Measurements from ENCODE around the gene ADAMTS18. TPM values are rescaled to one million over a fixed set of nuclear protein-coding genes. Genes with fewer than 3 reads are reported as not detected.

ADAMTS18 gene
- total RNA-seq, 1 experiment from 2014 or later, result not detected

- no peak overlapping the region for H3K4me2 ChIP-seq (ENCODE audit: low read length)
- DNase-seq (ENCODE audit: low read depth, low spot score), result no peak
- ChIA-PET RAD21 (ENCODE audit: low non-redundant PET in 1 of 2, low total read pairs in 2 of 2, uncharacterized antibody in 2 of 2, unreplicated experiment in 2 of 2) (no interaction called here), POLR2A (no interaction called here), CTCF (no interaction called here)
- TF ChIP-seq ATF3 (IDR thresholded peaks at IDR 0.05) (no peak), ZBTB33 (IDR thresholded peaks at IDR 0.05; ENCODE audit: extremely low read depth, insufficient replicate concordance, low read length) (no peak), MAX (IDR thresholded peaks at IDR 0.05) (no peak), EZH2phosphoT487 (IDR thresholded peaks at IDR 0.05; ENCODE audit: borderline replicate concordance) (no peak)
- no peak overlapping the region for H2AFZ ChIP-seq (ENCODE audit: low read depth, low read length, poor library complexity, severe bottlenecking)
- no peaks in the 10 kb centered on the region; the same call in none of the 2 replicates for H3K27me3 ChIP-seq (ENCODE audit: insufficient read depth, low read length)
- intact Hi-C loops (cut with micrococcal nuclease), result no loop called here
- no peaks in the 10 kb centered on the region for H3K9me2 ChIP-seq (ENCODE audit: insufficient read depth)
- no peak for ATAC-seq
- H4K20me1 ChIP-seq (ENCODE audit: insufficient read depth), result no peaks in the 10 kb centered on the region
- H3K9me3 ChIP-seq (ENCODE audit: control insufficient read depth in 1 of 2, insufficient read depth in 1 of 2, low read depth in 1 of 2, low read length in 2 of 2), result no peaks in the 10 kb centered on the region
- H3K36me3 ChIP-seq (ENCODE audit: control insufficient read depth in 1 of 2, insufficient read depth in 2 of 2, low read length in 2 of 2), result no peaks in the 10 kb centered on the region
- H3K9ac ChIP-seq (ENCODE audit: low read length), result no peak overlapping the region
- H3K27ac ChIP-seq (ENCODE audit: low read depth, low read length), result no peak overlapping the region
- BruUV-seq (replicated peaks), result no TSS peak
- H3K79me2 ChIP-seq (ENCODE audit: insufficient read depth, low read length), result no peaks in the 10 kb centered on the region
- H3K4me3 ChIP-seq (replicated peaks in 1 of 2; ENCODE audit: low read depth in 1 of 2, low read length in 2 of 2), result no peak overlapping the region
- H3K4me1 ChIP-seq (ENCODE audit: control insufficient read depth in 1 of 2, insufficient read depth in 2 of 2, low read length in 2 of 2), result no peaks in the 10 kb centered on the region
Measured at GRCh38 chr16:77387815-77388209, 47.0 kb downstream of the ADAMTS18 start.
